Measurements from ENCODE around the gene ADAMTS15.

GRCh38 chr11:130458410-130458729, 9.9 kb downstream of the ADAMTS15 start:
- TF ChIP-seq POLR2AphosphoS5 (IDR thresholded peaks at IDR 0.05) (no peak), CTCF (IDR thresholded peaks at IDR 0.05) (no peak), POLR2A (IDR thresholded peaks at IDR 0.05; ENCODE audit: low read depth) (no peak), EP300 (IDR thresholded peaks at IDR 0.05) (no peak)
